ENCODE results near the gene MLLT1.

DNA sequence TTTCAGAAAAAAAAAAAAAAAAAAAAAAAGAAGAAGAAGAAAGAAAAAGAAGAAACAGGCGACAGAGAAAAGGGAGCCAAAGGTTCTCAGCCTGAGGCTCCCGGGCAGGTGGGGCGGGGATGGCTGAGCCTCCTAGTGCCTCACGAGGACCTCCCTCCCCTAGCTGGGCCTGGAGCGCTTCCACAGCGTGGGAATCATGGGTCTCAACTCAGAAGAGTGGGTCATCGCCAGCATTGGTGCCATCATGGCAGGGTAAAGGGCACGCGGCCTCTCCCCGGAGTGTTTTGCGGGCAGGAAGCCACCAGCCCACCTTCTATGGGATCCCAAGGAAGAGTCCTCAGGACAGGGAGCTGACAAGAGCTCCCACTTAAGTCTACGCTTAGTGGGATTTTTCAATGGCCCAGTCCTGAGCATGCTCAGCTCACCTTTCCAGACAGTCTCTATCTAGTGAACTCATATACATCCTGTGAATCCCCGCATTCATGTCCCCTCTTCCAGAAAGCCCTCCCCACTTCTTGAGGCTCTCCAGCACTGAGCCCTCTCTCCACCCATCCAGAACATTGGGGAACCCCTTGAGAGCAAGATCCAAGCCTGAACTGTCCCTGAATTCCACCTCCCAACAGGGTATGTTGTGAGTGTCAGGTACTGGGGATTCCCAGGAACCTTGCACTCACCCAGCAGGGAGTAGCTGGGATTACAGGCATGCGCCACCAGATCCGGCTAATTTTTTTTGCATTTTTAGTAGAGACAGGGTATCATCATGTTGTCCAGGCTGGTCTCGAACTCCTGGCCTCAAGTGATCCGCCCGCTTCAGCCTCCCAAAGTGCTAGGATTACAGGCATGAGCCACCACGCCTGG, 74.7 kb downstream of the MLLT1 start:
- no peak for TF ChIP-seq CTCF (IDR thresholded peaks at IDR 0.05 in 2 of 3, conservative IDR thresholded peaks at IDR 0.05 in 1 of 3; ENCODE audit: control insufficient read depth in 2 of 3, extremely low read depth in 1 of 3, insufficient read depth in 1 of 3, low read depth in 3 of 3, low read length in 3 of 3)
- TF ChIP-seq RAD51 (IDR thresholded peaks at IDR 0.05): no peak
- TF ChIP-seq GABPA (IDR thresholded peaks at IDR 0.05; ENCODE audit: low read depth): no peak
- no peak for TF ChIP-seq SIX5 (IDR thresholded peaks at IDR 0.05; ENCODE audit: low read depth, low read length, severe bottlenecking)
- TF ChIP-seq EP300 (IDR thresholded peaks at IDR 0.05; ENCODE audit: borderline replicate concordance in 1 of 2, control insufficient read depth in 1 of 2, low read depth in 2 of 2, low read length in 2 of 2): no peak
- no peak for TF ChIP-seq ETV6 (conservative IDR thresholded peaks at IDR 0.05 in 1 of 2, IDR thresholded peaks at IDR 0.05 in 1 of 2; ENCODE audit: borderline replicate concordance in 1 of 2, low read depth in 1 of 2)
- no peak for TF ChIP-seq CREB1 (IDR thresholded peaks at IDR 0.05; ENCODE audit: low read depth)
